Measurements from ENCODE around the gene HIRA. TPM values are rescaled to one million over a fixed set of nuclear protein-coding genes. Genes with fewer than 3 reads are reported as not detected.

HIRA gene
- total and polyA plus RNA-seq, 2 of the 8 experiments (the other 6 are each of a cell fraction or from before 2014, with no cell fraction given): 34.9 to 67.2 TPM

GRCh38 chr22:19285831-19286230 is 145.7 kb downstream of the HIRA start:
- no peak overlapping the region for H4K91ac ChIP-seq (replicated peaks; ENCODE audit: insufficient read length, low read length)
- no peaks in the 10 kb centered on the region for H3K36me3 ChIP-seq (ENCODE audit: control insufficient read depth in 2 of 4, insufficient read depth in 4 of 4, low read length in 3 of 4)
- peaks cover 4% of the 10 kb centered on the region; the same call in 1 of the 2 replicates for H3K79me1 ChIP-seq (ENCODE audit: low read depth, low read length)
- H2BK120ac ChIP-seq (replicated peaks; ENCODE audit: low read depth, low read length): no peak overlapping the region
- no peak overlapping the region for H4K8ac ChIP-seq (ENCODE audit: extremely low read depth, insufficient read depth, low read length)
- no peak overlapping the region for H3K56ac ChIP-seq (replicated peaks; ENCODE audit: insufficient read length, low read depth, low read length)
- peaks cover 0 to 5% (median 1%) of the 10 kb centered on the region in 4 experiments; a peak in 3 of 7 replicates for H3K27me3 ChIP-seq (replicated peaks in 1 of 4; ENCODE audit: control insufficient read depth in 3 of 4, extremely low read depth in 1 of 4, insufficient read depth in 3 of 4, low read length in 3 of 4)
- H3K23ac ChIP-seq (ENCODE audit: insufficient read length): no peak overlapping the region
- CTCF ChIA-PET (ENCODE audit: partially characterized antibody): interaction anchor here (0.7 to 3.5 kb wide), 7 partner anchors 10 to 189 kb away, joined by 3 to 11 read pairs (median 3); partner anchors contain the start of gene SLC25A1
- POLR2A ChIA-PET (ENCODE audit: partially characterized antibody): interaction anchor here (0.6 to 1.7 kb wide), 3 partner anchors 34 to 137 kb away, joined by 3 to 6 read pairs (median 4); no protein-coding TSS in a partner anchor
- no peaks in the 10 kb centered on the region for H4K20me1 ChIP-seq (replicated peaks in 1 of 2; ENCODE audit: control insufficient read depth in 1 of 2, insufficient read depth in 2 of 2, low read length in 2 of 2)
- H3K4me2 ChIP-seq (ENCODE audit: insufficient read depth in 1 of 2, low read depth in 2 of 2, low read length in 2 of 2): peak overlapping the region; percentile 37 to 64
- peak overlapping the region; percentile 60 for H4K5ac ChIP-seq (ENCODE audit: insufficient read length, low read depth, low read length)
- H3K4me3 ChIP-seq (ENCODE audit: extremely low read depth in 1 of 4, insufficient read depth in 2 of 4, low read depth in 3 of 4, low read length in 4 of 4): peak overlapping the region in 3 of 4 experiments; percentile 2 to 23 (median 10); a peak in 4 of 8 replicates
- H2BK5ac ChIP-seq (ENCODE audit: low read depth, low read length): no peak overlapping the region
- H3K9me3 ChIP-seq (ENCODE audit: insufficient read depth in 2 of 2, low read depth in 1 of 2, low read length in 1 of 2): no peaks in the 10 kb centered on the region
- WGBS, 2 experiments (ENCODE audit: extremely low coverage in 1 of 2, insufficient coverage in 1 of 2, insufficient read length in 1 of 2, insufficient replicate concordance in 2 of 2, low coverage in 1 of 2, low lambda C conversion rate in 2 of 2, missing lambda C conversion rate in 1 of 2): 40% methylated on average over 1 of the region's 1 CpG; no CpG with 5 or more reads in 1 of the 2 experiments
- H2BK12ac ChIP-seq (ENCODE audit: low read depth, low read length): 0 out of 2 replicates have a peak overlapping the region, but pooled peaks have one; percentile 0
- no peak overlapping the region; the same call in 1 of the 2 replicates for H3K18ac ChIP-seq (ENCODE audit: extremely low read depth, low read length)
- H2BK20ac ChIP-seq (ENCODE audit: low read length): no peak overlapping the region
- no peak overlapping the region for H3K14ac ChIP-seq (ENCODE audit: insufficient read length)
- no peak overlapping the region for H2AK5ac ChIP-seq (ENCODE audit: low read depth, low read length)
- H2BK15ac ChIP-seq (ENCODE audit: low read length): 0 out of 2 replicates have a peak overlapping the region, but pooled peaks have one; percentile 1
- peaks cover 3 to 9% of the 10 kb centered on the region in 2 experiments; a peak in 2 of 4 replicates for H3K79me2 ChIP-seq (ENCODE audit: control insufficient read depth in 1 of 2, insufficient read depth in 2 of 2, low read length in 2 of 2)
- no peak overlapping the region; a peak in 2 of 7 replicates for H3K9ac ChIP-seq (replicated peaks in 1 of 4; ENCODE audit: extremely low read depth in 1 of 4, low read depth in 3 of 4, low read length in 3 of 4)
- H3K4me1 ChIP-seq (replicated peaks in 1 of 4; ENCODE audit: control insufficient read depth in 3 of 4, insufficient read depth in 4 of 4, low read length in 3 of 4): peaks cover 6 to 26% (median 19%) of the 10 kb centered on the region in 4 experiments; a peak in 6 of 7 replicates
- H3K27ac ChIP-seq (ENCODE audit: low read depth, low read length): peak overlapping the region; percentile 51; the same call in 1 of the 2 replicates
- H2AFZ ChIP-seq (ENCODE audit: low read length): no peak overlapping the region
- H3K23me2 ChIP-seq (ENCODE audit: low read depth, low read length): peaks cover 3% of the 10 kb centered on the region
- FAIRE-seq (no peak), DNase-seq (ENCODE audit: low read depth in 1 of 2, low spot score in 2 of 2) (no peak)
- no peak overlapping the region for H3K4ac ChIP-seq (replicated peaks; ENCODE audit: insufficient read length, low read depth, low read length)
- TF ChIP-seq SUZ12 (IDR thresholded peaks at IDR 0.05; ENCODE audit: low read length) (no peak), NANOG (IDR thresholded peaks at IDR 0.05; ENCODE audit: insufficient read depth, low read depth, low read length, poor library complexity, severe bottlenecking) (no peak), SP4 (IDR thresholded peaks at IDR 0.05; ENCODE audit: low read length) (no peak), NRF1 (IDR thresholded peaks at IDR 0.05; ENCODE audit: low read depth, low read length) (no peak), CREB1 (IDR thresholded peaks at IDR 0.05) (no peak), RXRA (IDR thresholded peaks at IDR 0.05; ENCODE audit: insufficient read depth, low read depth, low read length) (no peak), KDM1A (IDR thresholded peaks at IDR 0.05; ENCODE audit: borderline replicate concordance, low read length) (no peak), HDAC6 (IDR thresholded peaks at IDR 0.05; ENCODE audit: low read depth, low read length) (no peak)
